Measurements from ENCODE around the gene VAMP1. TPM values are rescaled to one million over a fixed set of nuclear protein-coding genes. Genes with fewer than 3 reads are reported as not detected.

The VAMP1 gene
- total RNA-seq, 4 donors from 2014 or later = 2.1 to 6.6 (median 4.4) TPM

GRCh38 chr12:6418796-6419195 is 51.7 kb downstream of the VAMP1 start:
- intact Hi-C loops (cut with DNase I; ENCODE audit: low total_unique reads) = no loop called here
- TF ChIP-seq CTCF (IDR thresholded peaks at IDR 0.05) = no peak
- TF ChIP-seq POLR2A (IDR thresholded peaks at IDR 0.05) = no peak
- no peak for DNase-seq (ENCODE audit: low spot score in 2 of 2)
- 83 to 85% methylated on average over 6 of the region's 6 CpGs for WGBS, 2 donors
- H3K4me3 ChIP-seq (ENCODE audit: low read depth, poor library complexity, severe bottlenecking) = no peak overlapping the region

GRCh38 chr12:6416596-6416995 is 53.9 kb downstream of the VAMP1 start:
- WGBS, 2 donors = 82 to 87% methylated on average over 3 of the region's 3 CpGs
- intact Hi-C loops (cut with DNase I; ENCODE audit: low total_unique reads) = no loop called here

More at GRCh38 chr12:6416596-6416995, 53.9 kb downstream of the VAMP1 start:
- H3K4me3 ChIP-seq (ENCODE audit: low read depth, poor library complexity, severe bottlenecking) = no peak overlapping the region
- DNase-seq (ENCODE audit: low spot score in 2 of 2) = no peak
- TF ChIP-seq CTCF (IDR thresholded peaks at IDR 0.05) (no peak), POLR2A (IDR thresholded peaks at IDR 0.05) (no peak)

Other genes with a start within 250 kb of the VAMP1 start
- gene PLEKHG6, start 160.0 kb downstream of the VAMP1 start, total RNA-seq = 10 to 100 TPM; 10.6 to 34.1 (median 22.4) TPM
- 100 to 1,000 TPM; 104 to 252 (median 186) TPM for gene TNFRSF1A, start 128.6 kb downstream of the VAMP1 start, total RNA-seq
- gene SCNN1A, start 95.1 kb downstream of the VAMP1 start, total RNA-seq = 100 to 1,000 TPM in 3 of 4 donors, 10 to 100 TPM in 1; 74.6 to 139 (median 119) TPM
- gene LTBR, start 86.5 kb downstream of the VAMP1 start, total RNA-seq = 100 to 1,000 TPM; 174 to 298 (median 196) TPM
- under 1 TPM in 2 of 4 donors, not detected in 2; 0.16 to 0.89 TPM for gene CD27, start 25.7 kb downstream of the VAMP1 start, total RNA-seq
- gene TAPBPL, start 18.6 kb downstream of the VAMP1 start, total RNA-seq = 10 to 100 TPM; 11.4 to 23.8 (median 17.6) TPM
- gene MRPL51, start 22.6 kb upstream of the VAMP1 start, total RNA-seq = 10 to 100 TPM; 38.6 to 62.1 (median 58.7) TPM
- 10 to 100 TPM; 18.5 to 25.9 (median 22.5) TPM for gene NCAPD2, start 23.4 kb upstream of the VAMP1 start, total RNA-seq
- 1,000 to 10,000 TPM; 1,190 to 2,139 (median 1,514) TPM for gene GAPDH, start 63.8 kb upstream of the VAMP1 start, total RNA-seq
- gene IFFO1, start 85.4 kb upstream of the VAMP1 start, total RNA-seq = 1 to 10 TPM; 3.3 to 6.8 (median 4.6) TPM
- 10 to 100 TPM; 16.2 to 24.0 (median 23.4) TPM for gene NOP2, start 97.6 kb upstream of the VAMP1 start, total RNA-seq
- gene CHD4, start 136.7 kb upstream of the VAMP1 start, total RNA-seq = 100 to 1,000 TPM; 167 to 235 (median 205) TPM
- 10 to 100 TPM; 11.0 to 16.4 (median 12.4) TPM for gene LPAR5, start 165.3 kb upstream of the VAMP1 start, total RNA-seq
- gene ACRBP, start 176.8 kb upstream of the VAMP1 start, total RNA-seq = 1 to 10 TPM in 2 of 4 donors, under 1 TPM in 2; 0.42 to 8.6 (median 0.76) TPM
- gene ING4, start 192.4 kb upstream of the VAMP1 start, total RNA-seq = 10 to 100 TPM; 40.8 to 63.6 (median 56.0) TPM
- 10 to 100 TPM; 22.7 to 79.9 (median 33.7) TPM for gene ZNF384, start 218.7 kb upstream of the VAMP1 start, total RNA-seq
- gene PIANP, start 230.1 kb upstream of the VAMP1 start, total RNA-seq = not detected

Measured in lower leg skin (tissue), 4 donors.